GM10847 (cell line): ENCODE data around the gene ITPR1.

Source experiments
- POLR2A ChIP-seq: IDR thresholded peaks from 2 replicates; pipeline ENCODE4 v1.6.1; 2011; ENCODE audit not compliant: insufficient read length; ENCODE audit errors: extremely low read depth

The ITPR1 gene

DNA sequence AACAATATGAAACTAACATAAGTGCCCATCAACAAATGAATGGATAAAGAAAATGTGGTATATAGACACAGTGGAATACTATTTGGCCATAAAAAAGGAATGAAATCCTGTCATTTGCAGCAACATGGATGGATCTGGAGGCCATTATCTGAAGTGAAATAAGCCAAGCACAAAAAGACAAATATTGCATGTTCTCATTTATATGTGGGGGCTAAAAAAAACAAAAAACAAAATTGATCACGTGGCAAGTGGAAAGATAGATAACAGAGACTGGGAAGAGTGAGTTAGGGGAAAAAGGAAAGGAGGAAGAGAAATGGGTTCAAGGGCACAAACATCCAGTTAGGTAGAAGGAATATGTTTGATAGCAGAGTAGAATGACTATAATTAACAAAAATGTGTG lies 330.2 kb downstream of the ITPR1 start:
- TF ChIP-seq POLR2A: no peak

DNA sequence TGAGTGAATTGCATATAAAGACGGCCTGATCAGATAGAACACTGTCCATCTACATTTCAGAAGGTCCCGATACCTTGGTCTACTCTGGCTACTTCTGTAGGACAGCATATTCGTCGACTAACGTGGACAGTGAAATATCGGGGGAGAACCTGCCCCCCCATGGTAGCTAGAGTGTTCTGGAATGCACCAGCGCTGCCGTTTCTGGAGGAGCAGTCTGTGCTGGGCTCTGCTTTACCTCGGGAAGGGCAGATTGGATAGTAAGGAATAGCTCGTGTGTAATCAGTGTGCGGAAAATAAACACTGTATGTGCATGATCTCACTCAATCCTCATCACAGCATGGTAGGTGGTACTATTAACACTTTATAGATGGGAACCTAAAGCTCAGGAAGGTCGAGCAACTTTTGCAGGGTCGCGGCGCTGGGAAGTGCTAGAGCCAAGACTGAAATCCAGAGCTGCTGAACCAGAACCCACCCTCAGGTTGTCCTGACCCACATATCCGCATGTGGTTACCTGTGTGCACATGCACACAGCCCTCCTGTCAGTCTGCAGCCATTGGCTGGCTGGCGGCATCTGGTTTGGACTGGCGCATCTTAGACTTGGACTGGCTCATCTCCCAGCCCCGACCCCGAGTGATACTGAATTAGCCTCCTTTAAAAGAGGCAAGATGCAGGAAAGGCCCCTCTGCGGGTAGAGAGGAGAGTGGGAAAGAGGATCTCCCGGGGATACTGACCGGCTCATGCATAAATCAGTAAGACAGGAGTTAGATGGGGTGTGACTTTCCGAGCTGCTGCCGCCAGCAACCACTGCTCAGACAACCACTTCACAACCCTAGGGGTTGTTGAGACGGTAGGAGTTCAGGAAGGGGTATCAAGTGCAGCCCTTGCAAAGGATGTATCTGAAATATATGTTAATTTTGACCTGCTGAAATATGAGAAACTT lies 331.1 kb downstream of the ITPR1 start:
- no peak for TF ChIP-seq POLR2A

DNA sequence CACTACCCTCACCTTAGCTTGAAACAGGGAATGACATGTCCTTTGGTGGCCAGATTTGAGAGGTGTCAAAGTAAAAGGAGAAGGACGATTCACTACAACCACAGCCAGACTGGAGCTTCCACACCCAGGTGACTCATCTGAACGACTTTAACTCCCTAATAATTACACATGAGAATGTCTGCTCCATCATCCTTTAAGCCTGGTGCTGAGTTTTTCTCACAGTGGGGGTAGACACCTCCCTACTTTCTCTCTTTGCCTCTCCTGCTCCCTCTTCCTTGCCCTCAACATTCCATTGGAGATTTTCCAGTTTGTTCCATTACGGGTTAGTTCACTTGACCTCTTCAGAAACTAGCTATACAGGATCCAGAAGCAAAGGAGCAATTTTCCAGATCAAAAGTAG lies 331.8 kb downstream of the ITPR1 start:
- TF ChIP-seq POLR2A: no peak

DNA sequence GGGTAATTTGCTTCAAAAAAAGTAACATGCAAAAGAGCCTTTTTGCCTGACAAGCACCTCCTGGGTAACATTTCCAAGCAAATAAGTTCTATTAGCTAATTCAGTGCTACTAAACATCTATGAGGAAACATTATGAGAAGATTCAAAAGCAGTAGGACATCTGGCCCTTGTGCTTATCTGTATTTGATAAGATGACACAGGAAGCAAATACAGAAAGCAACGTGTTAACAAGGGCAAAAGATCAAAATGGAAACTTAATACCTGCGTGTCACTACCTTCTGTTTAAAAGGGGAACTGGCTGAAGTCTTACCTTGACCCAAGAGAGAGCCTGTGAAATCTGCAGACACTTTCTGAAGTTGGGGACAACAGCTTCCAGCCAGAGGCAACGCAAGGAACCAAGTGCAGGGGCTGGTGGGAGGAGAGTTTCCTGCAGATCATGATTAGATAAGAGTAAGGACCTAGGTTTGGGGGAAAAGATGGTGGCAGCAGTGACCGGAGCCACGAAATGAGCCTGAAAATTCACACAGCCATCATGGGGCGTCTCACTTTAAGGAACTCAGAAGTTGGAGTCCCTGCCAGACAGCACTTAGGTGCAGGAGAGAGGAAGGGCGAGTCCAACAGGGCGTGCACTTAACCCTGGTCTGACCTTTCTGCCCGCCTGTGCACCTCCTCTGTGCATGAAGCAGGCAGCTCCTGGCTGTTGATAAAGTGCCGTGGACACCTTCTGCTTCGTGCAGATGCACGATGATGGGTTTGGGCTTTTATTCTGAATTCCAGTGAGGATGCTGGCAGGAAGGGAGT lies 332.5 kb downstream of the ITPR1 start:
- no peak for TF ChIP-seq POLR2A

DNA sequence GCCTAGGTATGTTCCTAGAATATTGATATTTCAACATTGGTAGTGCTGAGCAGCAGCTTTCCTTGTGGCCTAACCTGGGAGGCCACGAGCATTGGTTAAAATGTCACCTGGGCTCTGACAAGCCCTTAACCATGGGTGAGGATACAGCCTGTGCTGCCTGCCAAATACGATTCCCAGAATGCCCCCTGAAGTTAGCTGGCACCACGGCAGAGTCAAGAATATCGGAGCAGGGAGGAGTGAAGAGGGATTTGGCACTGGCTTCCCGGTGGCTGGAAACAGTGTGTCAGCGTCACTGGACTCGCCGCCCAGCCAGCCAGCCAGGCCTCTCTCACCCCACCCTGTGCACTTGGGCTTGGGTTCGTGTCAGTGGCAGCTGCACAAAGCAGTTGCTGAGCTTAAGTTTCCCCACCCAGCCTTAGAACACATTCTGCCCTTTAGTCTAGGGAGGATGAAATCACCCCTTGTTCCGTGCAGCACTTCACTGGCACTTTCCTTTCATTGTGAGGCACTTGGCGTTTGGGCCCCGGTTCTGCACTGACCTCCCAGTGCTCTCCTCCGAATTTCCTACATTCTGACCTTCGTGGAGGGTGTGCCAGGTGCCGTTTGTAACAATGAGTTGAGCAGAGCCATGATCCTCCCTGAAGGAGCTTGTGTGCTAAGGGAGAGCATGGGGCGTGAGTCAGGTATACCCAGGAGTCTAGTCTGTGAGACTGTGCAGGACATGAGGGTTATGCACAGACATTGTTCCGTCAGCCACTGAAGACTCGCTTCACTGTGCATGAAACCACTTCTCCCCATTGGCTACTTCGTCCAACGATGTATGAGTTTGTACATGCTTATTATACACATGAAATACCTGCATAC lies 333.3 kb downstream of the ITPR1 start:
- TF ChIP-seq POLR2A: no peak

DNA sequence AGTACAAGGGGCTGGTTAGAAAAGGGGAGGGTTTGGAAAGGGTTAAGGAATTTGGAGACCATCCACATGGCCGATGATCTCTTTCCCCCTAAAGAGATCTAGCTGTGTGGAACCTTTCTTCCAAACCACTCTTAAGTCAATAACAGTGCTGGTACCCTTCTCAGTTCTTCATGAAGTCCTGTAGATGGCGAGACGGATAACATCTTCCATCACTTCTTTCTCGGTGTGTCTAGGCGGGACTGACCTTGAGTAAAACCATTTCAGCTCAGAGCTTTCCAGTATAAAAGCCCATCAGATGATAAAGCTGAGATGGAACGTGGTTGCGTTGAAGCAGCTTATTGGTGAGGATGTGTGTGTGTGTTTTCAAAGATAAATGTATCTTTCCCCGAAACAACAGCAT lies 334.6 kb downstream of the ITPR1 start:
- no peak for TF ChIP-seq POLR2A

DNA sequence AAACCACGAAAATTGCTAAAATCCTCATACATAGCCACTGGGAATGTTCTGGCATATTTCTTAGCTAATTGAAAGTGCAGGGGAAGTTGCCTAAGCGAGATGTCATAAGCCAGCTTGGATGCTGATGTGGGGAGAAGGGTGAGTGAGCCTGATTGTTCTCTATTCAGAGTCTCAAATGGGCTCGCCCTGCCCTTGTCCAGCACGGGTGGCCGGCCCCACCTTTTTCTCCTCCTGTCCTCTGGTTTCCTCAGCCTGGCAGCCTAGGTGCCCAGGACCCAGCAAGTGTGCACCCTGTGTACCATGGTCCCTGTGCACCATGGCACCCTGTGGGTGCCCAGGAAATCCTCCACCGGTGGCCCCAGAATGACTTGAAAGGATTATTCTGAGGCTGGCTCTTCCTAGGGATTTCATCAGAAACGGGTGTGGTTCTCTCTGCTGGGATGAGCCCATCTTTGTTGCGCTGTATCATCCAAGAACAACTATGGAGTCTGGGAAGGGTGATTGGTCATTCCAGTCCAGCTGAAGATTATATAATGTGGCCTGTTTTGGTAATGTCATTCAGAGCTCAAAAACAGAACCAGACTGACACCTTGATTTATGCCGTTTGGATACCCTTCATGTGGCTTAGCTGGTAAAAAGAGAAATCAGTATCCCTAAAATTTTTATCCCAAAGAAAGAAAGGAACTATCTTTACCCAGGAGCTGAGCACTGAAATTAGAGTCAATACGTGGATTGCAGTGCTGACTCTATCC lies 335.3 kb downstream of the ITPR1 start:
- TF ChIP-seq POLR2A: no peak

DNA sequence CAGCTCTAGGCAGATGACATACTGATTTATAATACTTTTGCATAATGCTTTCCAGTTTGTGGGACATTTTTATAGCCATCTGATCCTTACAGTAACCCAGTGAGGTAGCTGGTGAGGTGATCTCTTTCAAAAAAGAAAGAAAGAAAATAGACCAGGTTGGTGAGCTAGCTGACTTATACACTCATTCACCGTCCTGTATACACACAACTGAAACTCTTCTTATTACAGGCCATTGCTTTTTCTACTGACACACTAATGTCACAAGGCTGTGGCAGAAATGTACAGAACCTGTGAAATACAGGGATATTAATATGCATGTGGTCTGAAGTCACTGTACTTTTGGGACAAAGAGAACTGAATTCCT lies 335.9 kb downstream of the ITPR1 start:
- no peak for TF ChIP-seq POLR2A

DNA sequence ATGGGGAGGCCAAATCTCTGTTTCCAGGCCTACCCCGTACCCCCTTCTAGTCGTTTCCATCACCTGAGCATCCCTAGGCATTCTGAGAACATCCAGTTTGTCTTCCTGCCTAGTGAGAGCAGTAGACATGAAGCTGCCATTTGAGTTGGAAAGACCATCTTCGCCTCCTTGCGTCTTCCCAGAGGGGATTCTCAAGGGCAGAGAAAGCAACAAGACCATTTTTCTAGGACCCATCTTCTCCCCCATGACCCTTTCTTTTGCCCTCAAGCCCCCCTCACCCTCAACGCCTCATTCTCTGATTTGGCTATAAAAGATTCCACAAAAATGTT lies 337.4 kb downstream of the ITPR1 start:
- TF ChIP-seq POLR2A: no peak

DNA sequence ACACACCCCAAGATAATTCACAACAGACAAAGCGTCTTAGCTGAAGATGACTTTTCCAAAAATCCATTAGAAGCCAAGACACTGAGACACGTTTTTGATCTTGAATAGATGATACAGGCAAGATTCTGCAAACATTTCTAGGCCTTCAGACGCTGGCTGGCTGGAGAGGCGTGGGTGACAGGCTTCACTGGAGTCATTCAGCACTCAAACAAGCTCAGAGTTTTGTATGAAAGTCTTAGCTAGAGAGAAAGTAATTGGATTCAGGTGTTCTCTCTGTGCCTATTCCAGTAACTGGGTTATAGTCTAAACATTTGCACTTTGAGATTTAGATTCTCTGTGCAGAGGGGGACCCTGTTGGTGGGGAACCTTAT lies 338.4 kb downstream of the ITPR1 start:
- no peak for TF ChIP-seq POLR2A

DNA sequence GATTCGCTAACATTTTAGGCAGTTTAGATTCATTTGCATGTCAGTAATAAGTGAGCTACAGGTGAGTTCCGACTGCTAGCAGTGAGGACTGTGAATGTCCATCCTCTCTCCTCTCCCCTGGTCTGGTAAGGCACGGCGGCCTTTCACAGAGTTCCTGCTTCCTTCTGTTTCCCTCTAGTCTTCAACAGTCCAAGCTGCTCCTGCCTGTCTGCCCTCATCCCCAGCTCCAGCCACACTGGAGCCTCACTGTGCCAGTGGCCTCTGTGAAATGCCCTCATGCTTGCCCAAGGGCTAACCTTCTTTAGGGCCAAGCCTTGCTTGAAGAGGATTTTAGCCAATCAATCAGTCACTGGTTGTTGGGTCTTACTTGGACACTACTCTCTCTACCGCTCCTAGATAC lies 340.3 kb downstream of the ITPR1 start:
- no peak for TF ChIP-seq POLR2A

DNA sequence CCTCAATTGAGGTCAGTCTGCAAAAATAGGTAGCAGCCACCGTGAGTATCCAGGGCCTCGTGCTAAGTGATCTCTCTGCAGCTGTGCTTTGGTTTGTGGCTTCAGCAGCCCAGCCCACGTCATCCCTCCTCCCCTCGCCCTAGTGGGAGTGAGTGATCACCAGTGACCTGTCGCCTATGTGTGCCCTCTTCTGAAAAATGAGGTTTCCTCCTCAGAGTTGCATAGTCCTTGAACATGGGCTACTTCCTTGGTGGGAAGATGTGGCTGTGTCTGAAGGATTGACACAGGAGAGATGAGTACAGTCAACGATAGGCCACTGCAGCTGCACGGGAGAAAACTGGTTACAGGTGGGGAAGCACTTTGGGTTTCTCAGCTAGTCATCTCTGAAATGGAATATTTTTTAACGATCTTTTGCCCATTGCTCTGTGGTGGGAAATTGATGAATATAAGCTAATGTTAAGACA lies 341.3 kb downstream of the ITPR1 start:
- TF ChIP-seq POLR2A: no peak

DNA sequence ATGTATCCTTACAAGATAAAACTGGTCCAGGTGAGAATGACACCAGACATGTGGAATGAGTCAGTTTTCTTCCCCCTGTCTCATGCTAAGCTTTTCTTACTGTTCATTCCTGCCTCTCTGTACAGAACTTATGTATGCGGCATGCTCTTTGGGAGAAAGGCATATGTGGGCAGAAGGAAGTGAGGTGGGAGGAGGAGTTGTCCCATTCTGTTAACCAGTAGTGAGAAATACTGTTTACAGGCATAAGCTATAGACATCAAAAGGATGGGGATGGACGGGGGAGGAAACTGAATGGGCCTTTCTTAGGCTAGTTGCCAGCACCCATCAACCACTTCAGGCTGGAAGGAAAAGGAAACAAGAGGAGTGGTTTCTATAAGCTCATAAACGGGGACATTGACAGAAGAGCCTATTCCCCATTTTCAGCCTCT lies 342.5 kb downstream of the ITPR1 start:
- no peak for TF ChIP-seq POLR2A

DNA sequence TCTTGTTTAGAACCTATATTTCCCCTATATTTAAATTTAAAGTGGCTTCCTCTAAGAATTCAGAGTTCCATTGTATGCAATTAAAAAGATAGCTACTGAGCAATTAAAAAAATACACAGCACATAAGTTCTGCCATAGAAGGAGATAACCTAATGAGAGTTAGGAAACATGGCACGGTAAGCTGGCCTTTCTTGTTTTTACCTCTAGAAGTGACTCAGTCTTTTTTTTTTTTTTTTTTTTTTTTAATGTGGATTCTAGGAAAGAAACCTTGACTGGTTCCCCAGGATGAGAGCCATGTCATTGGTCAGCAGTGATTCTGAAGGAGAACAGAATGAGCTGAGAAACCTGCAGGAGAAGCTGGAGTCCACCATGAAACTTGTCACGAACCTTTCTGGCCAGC lies 343.4 kb downstream of the ITPR1 start:
- TF ChIP-seq POLR2A: no peak
